Stomach smooth muscle (tissue), 2 donors: ENCODE measurements around the gene RAB40C.

ENCODE experiments used
- H3K27ac ChIP-seq: one replicate; pipeline ENCODE4 v1.7.0; 2013; ENCODE audit warnings: mild to moderate bottlenecking, low read length, inconsistent platforms
- H3K27me3 ChIP-seq, 2 donors: one replicate each; pipeline ENCODE4 v1.7.0; 2013; ENCODE audit warnings: low read length in 2 of 2; ENCODE audit not compliant: insufficient read depth in 2 of 2, control insufficient read depth in 1 of 2
- H3K36me3 ChIP-seq, 2 donors: one replicate each; pipeline ENCODE4 v1.7.0; 2013; ENCODE audit warnings: low read length in 2 of 2; ENCODE audit not compliant: control insufficient read depth in 2 of 2, insufficient read depth in 2 of 2
- H3K4me1 ChIP-seq: one replicate; pipeline ENCODE4 v1.7.0; 2013; ENCODE audit warnings: low read length; ENCODE audit not compliant: control insufficient read depth, insufficient read depth
- H3K4me3 ChIP-seq, 2 donors: one replicate each; pipeline ENCODE4 v1.7.0; 2013; ENCODE audit warnings: low read length in 2 of 2
- H3K9ac ChIP-seq, 2 donors: one replicate each; pipeline ENCODE4 v1.7.0; 2013; ENCODE audit warnings: low read length in 2 of 2, mild to moderate bottlenecking in 1 of 2
- H3K9me3 ChIP-seq, 2 donors: one replicate each; pipeline ENCODE4 v1.7.0; 2013; ENCODE audit warnings: low read length in 2 of 2; ENCODE audit not compliant: control insufficient read depth in 2 of 2
- donor health status: healthy.
- donor health status: Pancreatic carcinoma.

Gene RAB40C

DNA sequence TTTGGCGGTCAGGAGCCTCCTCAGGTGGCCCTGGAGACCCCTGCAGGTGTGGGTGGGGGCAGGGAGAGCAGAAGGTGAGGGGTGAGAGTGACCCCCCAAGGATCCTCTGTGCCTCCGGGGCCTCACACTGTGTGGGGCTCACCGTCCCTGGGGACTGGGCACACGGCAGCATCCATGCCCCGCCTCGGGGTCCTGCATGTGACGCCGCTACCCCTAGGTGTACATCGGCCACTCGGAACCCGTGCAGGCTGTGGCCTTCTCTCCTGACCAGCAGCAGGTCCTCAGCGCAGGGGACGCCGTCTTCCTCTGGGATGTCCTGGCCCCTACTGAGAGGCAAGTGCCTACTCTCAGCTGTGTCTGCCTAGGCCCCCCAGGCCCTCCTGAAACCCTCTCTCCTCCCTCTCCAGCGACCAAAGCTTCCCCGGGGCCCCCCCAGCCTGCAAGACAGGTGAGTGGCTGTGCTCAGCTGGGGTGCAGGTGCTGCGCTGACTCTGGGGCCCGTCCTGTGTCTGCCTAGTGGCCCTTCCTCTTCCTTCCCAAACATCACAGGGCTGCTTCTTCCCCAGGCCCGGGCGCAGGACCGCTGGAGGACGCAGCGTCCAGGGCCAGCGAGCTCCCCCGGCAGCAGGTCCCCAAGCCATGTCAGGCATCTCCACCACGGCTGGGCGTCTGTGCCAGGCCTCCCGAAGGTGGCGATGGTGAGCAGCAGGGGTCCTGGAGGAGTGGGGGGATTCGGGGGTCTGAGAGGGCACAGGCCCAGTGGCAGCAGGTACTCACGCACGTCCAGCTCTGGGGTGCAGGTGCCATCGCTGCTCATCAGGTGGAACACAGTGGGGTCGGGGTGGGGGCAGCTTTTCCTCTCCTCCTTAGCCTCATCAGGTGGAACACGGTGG is 69.1 kb downstream of the RAB40C start:
- no peak overlapping the region for H3K27ac ChIP-seq
- H3K27me3 ChIP-seq, result no peaks in the 10 kb centered on the region
- H3K9me3 ChIP-seq, result no peaks in the 10 kb centered on the region
- no peak overlapping the region for H3K4me3 ChIP-seq
- no peak overlapping the region for H3K9ac ChIP-seq
- peaks cover 0 to 3% of the 10 kb centered on the region in 2 donors for H3K36me3 ChIP-seq
- H3K4me1 ChIP-seq, result peaks cover 19% of the 10 kb centered on the region

- Histone ChIP-seq H3K9ac (no peak overlapping the region), H3K36me3 (peaks cover 0 to 3% of the 10 kb centered on the region in 2 donors), H3K4me3 (no peak overlapping the region), H3K4me1 (peaks cover 19% of the 10 kb centered on the region), H3K27me3 (no peaks in the 10 kb centered on the region), H3K9me3 (no peaks in the 10 kb centered on the region), H3K27ac (peak overlapping the region; percentile 62)
These were observed 69.8 kb downstream of the RAB40C start for GRCh38 chr16:659618-660017.

GRCh38 chr16:660132-660458 is 70.2 kb downstream of the RAB40C start:
- peak overlapping the region; percentile 62 for H3K27ac ChIP-seq
- H3K27me3 ChIP-seq, result no peaks in the 10 kb centered on the region
- H3K9ac ChIP-seq, result peak overlapping the region; percentile 36 to 51
- H3K36me3 ChIP-seq, result peaks cover 0 to 3% of the 10 kb centered on the region in 2 donors
- H3K9me3 ChIP-seq, result no peaks in the 10 kb centered on the region
- H3K4me3 ChIP-seq, result peak overlapping the region in 1 of 2 donors; percentile 69
- peaks cover 19% of the 10 kb centered on the region for H3K4me1 ChIP-seq

GRCh38 chr16:660459-661183 is 70.8 kb downstream of the RAB40C start:
- H3K27me3 ChIP-seq, result no peaks in the 10 kb centered on the region
- H3K36me3 ChIP-seq, result peaks cover 0 to 3% of the 10 kb centered on the region in 2 donors
- peak overlapping the region; percentile 51 to 55 for H3K9ac ChIP-seq
- H3K27ac ChIP-seq, result peak overlapping the region; percentile 62
- peaks cover 19% of the 10 kb centered on the region for H3K4me1 ChIP-seq
- H3K9me3 ChIP-seq, result no peaks in the 10 kb centered on the region
- peak overlapping the region in 1 of 2 donors; percentile 69 for H3K4me3 ChIP-seq

GRCh38 chr16:661184-661821 is 71.4 kb downstream of the RAB40C start:
- Histone ChIP-seq H3K27me3 (no peaks in the 10 kb centered on the region), H3K4me3 (peak overlapping the region in 1 of 2 donors; percentile 62), H3K4me1 (peaks cover 19% of the 10 kb centered on the region), H3K9me3 (no peaks in the 10 kb centered on the region), H3K36me3 (peaks cover 0 to 3% of the 10 kb centered on the region in 2 donors), H3K9ac (peak overlapping the region; percentile 45 to 55), H3K27ac (peak overlapping the region; percentile 37)

- Histone ChIP-seq H3K27ac (no peak overlapping the region), H3K4me1 (peaks cover 21% of the 10 kb centered on the region), H3K9me3 (no peaks in the 10 kb centered on the region), H3K9ac (no peak overlapping the region), H3K36me3 (peaks cover 0 to 3% of the 10 kb centered on the region in 2 donors), H3K27me3 (no peaks in the 10 kb centered on the region), H3K4me3 (no peak overlapping the region)
These were observed 72.2 kb downstream of the RAB40C start for GRCh38 chr16:662095-662494.

DNA sequence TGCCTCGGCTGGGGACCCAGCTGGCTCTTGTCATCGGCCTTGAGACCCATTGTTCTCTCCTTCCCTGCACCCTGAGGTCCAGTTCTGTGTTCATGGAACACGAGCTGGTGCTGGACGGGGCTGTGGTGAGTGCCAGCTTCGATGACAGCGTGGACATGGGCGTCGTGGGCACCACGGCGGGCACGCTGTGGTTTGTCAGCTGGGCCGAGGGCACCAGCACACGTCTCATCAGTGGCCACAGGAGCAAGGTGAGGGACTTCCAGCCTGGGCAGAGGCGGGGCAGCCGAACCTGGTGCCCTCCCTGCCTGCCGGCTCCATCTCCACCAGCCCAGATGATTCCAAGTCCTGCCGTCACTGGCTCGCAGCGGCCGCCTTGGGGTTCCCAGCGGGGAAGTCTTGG is 72.7 kb downstream of the RAB40C start:
- no peaks in the 10 kb centered on the region for H3K27me3 ChIP-seq
- no peak overlapping the region for H3K4me3 ChIP-seq
- no peak overlapping the region for H3K27ac ChIP-seq
- H3K4me1 ChIP-seq, result peaks cover 26% of the 10 kb centered on the region
- peaks cover 0 to 3% of the 10 kb centered on the region in 2 donors for H3K36me3 ChIP-seq
- H3K9ac ChIP-seq, result no peak overlapping the region
- no peaks in the 10 kb centered on the region for H3K9me3 ChIP-seq

- H3K27me3 ChIP-seq, result no peaks in the 10 kb centered on the region
- H3K4me3 ChIP-seq, result no peak overlapping the region
- peaks cover 21% of the 10 kb centered on the region for H3K4me1 ChIP-seq
- no peaks in the 10 kb centered on the region for H3K9me3 ChIP-seq
- no peak overlapping the region for H3K27ac ChIP-seq
- H3K36me3 ChIP-seq, result peaks cover 6 to 11% of the 10 kb centered on the region in 2 donors
- H3K9ac ChIP-seq, result no peak overlapping the region
These were observed 76.7 kb downstream of the RAB40C start for GRCh38 chr16:666572-666971.

GRCh38 chr16:667113-667779 is 77.4 kb downstream of the RAB40C start:
- Histone ChIP-seq H3K4me3 (peak overlapping the region in 1 of 2 donors; percentile 82), H3K36me3 (peaks cover 6 to 16% of the 10 kb centered on the region in 2 donors), H3K27ac (peak overlapping the region; percentile 66), H3K4me1 (peaks cover 20% of the 10 kb centered on the region), H3K9ac (peak overlapping the region; percentile 72 to 93), H3K9me3 (no peaks in the 10 kb centered on the region), H3K27me3 (no peaks in the 10 kb centered on the region)
